Esophagus squamous epithelium (tissue), 4 donors: ENCODE data around the gene CPXM1.

ENCODE experiments used
- POLR2A ChIP-seq, 4 donors: fragments of 450-650 bp; IDR thresholded peaks; one replicate each; pipeline ENCODE4 v1.6.1; 2017; ENCODE audit warnings: antibody characterized with exemption in 4 of 4, mild to moderate bottlenecking in 4 of 4, moderate library complexity in 3 of 4
- TF ChIP-seq, protein P1 (sequence below), 6 experiments: fragments of 450-650 bp in 4 of 6; fragments of 200-600 bp in 2 of 6; sonication (generic) in 2 of 6; IDR thresholded peaks; one replicate each; pipeline ENCODE4 v1.5.1; 2016 to 2019; ENCODE audit warnings: antibody characterized with exemption in 6 of 6, mild to moderate bottlenecking in 4 of 6, moderate library complexity in 4 of 6

DNA sequence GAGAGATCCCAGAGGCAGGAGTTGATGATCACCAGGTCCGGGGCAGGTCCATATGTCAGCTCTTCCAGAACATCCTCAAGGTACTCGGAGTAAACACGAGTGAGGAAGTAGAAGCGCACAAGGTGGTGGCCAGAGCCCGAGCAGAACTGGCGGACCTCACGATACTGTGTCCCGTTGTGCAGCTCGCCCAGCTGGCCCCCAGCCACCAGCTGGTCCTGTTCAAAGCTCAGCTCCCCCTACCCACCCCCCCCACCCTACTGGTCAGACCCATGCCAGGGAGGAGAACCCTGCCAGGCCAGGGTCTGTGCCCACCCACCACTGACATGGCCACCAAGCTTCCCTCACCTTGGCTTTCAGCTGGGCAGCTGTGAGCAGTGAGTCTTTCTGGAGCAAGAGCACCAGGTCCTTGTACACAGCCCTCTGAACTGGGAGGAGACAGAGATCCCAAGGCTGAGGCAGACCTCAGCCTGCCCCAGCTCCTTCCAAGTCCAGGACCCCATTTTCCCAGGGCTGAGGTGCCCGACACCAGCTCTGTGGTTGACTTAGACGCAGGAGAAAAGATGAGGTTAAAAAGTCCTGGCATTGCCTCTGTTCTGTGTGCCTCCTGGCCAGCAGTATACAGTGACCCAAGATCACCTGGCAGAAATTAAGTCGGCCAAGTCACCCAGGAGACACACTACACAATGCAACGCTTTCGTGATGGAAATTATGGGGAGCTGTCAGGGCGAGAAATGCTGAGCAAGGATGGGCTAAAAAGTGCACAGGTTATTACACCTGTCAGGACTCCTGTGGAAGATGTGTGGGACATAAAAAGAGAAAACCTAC is 38.6 kb upstream of the CPXM1 start:
- TF ChIP-seq, protein P1, sequence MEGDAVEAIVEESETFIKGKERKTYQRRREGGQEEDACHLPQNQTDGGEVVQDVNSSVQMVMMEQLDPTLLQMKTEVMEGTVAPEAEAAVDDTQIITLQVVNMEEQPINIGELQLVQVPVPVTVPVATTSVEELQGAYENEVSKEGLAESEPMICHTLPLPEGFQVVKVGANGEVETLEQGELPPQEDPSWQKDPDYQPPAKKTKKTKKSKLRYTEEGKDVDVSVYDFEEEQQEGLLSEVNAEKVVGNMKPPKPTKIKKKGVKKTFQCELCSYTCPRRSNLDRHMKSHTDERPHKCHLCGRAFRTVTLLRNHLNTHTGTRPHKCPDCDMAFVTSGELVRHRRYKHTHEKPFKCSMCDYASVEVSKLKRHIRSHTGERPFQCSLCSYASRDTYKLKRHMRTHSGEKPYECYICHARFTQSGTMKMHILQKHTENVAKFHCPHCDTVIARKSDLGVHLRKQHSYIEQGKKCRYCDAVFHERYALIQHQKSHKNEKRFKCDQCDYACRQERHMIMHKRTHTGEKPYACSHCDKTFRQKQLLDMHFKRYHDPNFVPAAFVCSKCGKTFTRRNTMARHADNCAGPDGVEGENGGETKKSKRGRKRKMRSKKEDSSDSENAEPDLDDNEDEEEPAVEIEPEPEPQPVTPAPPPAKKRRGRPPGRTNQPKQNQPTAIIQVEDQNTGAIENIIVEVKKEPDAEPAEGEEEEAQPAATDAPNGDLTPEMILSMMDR (IDR thresholded peaks at IDR 0.05): no peak
- no peak for TF ChIP-seq POLR2A (IDR thresholded peaks at IDR 0.05)
